Measurements from ENCODE around the gene GNGT1.
"Not testable (repeated sequence)": the region's sequence is repeated elsewhere in the genome, so short reads cannot be mapped to it uniquely, and the experiment has no call there.

GNGT1 gene

DNA sequence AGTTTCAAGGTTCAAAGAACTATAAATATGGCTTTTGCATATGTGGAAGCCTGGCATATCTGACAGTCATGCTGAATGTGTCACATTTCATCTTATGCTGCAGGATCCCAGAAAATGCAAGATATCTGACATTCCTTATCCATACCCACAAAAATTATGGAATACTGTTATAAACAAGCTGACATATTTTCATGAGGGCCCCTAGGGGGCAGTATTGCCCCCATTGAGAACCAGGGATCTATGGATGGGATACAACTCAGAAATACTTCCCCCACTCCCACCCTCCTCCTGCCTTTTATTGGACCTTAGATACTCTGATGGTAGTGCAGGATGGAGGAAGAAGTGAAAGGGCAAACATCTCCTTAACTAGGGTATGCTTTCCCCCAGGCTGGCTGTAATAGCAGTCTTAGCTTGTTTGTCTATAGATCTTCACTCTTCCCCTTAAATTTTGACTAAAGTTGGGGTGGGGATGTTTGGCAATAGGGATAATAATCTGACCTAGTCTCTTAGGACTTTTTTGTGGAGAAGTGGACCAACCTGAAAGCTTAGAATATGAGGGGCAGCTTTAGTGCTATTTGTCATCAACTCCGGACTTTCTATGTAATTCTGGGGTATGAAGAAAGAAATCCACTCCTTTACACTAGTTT is 3.5 kb upstream of the GNGT1 start:
- DNase-seq (ENCODE audit: low read depth in 2 of 2) = no peak

DNA sequence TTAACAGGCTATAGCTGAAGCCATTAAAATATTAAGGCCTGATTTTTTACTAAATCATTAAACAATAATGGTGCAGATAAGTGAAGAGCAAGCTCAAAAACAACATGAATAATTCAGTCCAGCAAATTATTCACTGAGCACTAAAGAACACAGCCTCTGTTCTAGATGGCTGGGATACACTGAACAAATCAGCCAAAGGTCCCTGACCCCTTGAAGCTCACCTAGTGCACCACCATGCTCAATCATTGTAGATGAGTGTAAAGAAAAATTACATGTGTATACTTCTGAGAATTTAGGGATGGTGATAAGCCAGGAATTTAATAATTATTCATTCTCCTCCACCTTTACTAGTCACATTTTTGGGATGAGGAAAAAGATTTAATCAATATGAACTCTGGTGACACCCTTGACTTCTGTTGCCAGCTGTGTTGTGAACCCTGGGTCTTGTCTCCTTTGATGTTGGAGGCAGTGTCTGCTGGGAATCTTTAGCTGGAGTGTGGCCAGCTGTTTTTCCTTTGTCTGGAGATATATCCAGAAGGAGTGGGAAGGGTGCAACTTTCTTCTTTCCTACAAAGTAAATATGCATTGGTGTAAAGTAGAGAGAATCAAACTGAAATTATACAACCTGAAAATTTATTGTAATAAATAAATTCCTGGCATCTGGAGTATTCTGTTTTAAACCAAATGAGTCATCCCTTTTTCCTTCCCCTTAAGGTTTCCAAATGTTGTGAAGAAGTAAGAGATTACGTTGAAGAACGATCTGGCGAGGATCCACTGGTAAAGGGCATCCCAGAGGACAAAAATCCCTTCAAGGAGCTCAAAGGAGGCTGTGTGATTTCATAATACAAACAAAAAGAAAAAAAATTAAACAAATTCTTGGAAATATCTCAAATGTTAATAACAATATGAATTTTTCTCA is 4.0 kb downstream of the GNGT1 start:
- DNase-seq (ENCODE audit: low read depth in 2 of 2) = no peak

DNA sequence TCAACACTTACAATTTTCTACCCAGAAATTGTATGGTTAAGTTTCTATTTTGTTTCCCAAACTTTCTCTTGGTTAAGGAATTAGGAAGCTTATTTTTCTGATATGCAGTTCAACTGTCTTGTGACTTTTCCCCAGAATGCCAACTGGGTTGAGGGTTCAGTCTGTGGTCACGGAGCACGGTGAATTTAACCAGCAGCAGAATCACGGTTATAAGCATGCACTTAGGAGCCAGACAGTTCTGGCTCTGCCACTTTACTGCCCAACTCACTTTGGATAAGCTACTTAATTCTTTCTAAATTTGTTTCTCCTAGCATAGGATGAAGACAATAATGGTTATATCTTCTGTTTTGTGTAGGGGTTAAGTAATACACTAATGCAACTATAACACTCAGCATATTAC is 4.9 kb downstream of the GNGT1 start:
- not testable (repeated sequence) for DNase-seq (ENCODE audit: low read depth in 2 of 2)

DNA sequence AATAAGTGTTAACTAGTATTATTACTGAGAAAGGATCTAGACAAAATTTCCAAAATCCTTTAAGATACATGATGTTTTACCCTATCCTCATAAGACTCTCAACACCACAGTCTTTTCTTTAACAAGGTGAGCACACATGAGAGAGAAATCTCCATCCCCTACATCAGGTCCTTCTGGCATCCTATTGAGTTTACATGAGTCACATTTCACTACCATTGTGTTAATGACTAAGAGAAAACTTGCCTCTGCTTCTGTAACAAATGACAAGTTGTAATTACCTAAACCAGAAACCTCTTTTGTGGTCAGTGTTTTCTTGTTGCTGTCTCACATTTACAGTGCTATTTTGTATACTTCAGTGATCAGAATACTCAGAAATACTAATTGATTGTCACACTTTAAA is 5.3 kb downstream of the GNGT1 start:
- not testable (repeated sequence) for DNase-seq (ENCODE audit: low read depth in 2 of 2)

DNA sequence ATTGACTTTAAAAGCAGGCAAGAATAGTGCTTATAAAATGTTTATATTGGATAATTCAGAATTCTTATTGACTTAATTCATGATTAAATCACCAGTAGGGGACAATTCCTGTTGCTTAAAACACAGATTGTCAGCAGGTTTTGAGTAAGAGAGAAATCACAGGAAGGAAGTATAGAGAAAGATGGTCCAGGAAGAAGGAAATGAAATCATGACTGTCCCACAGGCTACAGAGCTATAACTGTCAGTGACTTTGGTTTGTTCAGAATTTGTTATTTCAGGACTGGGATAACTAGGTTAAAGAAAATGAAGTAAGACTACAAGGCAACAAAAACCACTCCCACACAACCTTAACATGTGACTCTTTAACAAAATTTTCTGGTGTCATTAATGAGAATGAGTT is 6.8 kb downstream of the GNGT1 start:
- no peak for DNase-seq (ENCODE audit: low read depth in 2 of 2)

DNA sequence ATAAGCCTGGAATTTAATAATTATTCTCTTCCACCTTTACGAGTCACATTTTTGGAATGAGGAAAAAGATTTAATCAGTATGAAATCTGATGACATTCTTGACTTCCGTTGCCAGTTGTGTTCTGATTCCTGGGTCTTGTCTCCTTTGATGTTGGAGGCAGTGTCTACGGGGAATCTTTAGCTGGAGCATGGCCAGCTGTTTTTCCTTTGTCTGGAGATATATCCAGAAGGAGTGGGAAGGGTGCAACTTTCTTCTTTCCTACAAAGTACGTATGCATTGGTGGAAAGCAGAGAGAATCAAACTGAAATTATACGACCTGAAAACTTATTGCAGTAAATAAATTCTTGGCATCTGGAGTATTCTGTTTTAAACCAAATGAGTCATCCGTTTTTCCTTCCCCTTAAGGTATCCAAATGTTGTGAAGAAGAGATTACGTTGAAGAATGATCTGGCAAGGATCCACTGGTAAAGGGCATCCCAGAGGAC is 8.3 kb downstream of the GNGT1 start:
- DNase-seq (ENCODE audit: low read depth in 2 of 2) = no peak

DNA sequence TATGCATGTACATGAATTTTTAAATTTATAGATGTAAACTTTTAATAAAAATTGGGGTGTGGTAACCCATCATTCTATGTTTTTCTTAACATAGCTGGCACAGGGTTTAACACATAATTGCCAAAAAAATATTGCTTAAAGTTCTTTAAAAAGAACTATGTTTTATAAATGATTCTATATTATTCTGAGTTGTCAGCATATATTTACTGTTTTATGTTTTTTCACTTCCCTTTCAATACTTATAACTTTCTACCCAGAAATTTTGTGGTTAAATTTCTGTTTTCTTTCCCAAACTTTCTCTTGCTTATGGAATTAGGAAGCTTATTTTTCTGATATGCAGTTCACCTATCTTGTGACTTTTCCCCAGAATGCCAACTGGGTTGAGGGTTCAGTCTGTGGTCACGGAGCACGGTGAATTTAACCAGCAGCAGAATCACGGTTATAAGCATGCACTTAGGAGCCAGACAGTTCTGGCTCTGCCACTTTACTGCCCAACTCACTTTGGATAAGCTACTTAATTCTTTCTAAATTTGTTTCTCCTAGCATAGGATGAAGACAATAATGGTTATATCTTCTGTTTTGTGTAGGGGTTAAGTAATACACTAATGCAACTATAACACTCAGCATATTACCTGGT is 9.0 kb downstream of the GNGT1 start:
- not testable (repeated sequence) for DNase-seq (ENCODE audit: low read depth in 2 of 2)

DNA sequence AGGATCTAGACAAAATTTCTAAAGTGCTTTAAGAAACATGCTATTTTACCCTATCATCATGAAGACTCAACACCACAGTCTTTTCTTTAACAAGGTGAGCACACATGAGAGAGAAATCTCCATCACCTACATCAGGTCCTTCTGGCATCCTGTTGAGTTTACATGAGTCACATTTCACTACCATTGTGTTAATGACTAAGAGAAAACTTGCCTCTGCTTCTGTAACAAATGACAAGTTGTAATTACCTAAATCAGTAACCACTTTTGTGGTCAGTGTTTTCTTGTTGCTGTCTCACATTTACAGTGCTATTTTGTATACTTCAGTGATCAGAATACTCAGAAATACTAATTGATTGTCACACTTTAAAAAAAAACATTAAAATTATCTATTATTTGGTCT is 9.5 kb downstream of the GNGT1 start:
- not testable (repeated sequence) for DNase-seq (ENCODE audit: low read depth in 2 of 2)

DNA sequence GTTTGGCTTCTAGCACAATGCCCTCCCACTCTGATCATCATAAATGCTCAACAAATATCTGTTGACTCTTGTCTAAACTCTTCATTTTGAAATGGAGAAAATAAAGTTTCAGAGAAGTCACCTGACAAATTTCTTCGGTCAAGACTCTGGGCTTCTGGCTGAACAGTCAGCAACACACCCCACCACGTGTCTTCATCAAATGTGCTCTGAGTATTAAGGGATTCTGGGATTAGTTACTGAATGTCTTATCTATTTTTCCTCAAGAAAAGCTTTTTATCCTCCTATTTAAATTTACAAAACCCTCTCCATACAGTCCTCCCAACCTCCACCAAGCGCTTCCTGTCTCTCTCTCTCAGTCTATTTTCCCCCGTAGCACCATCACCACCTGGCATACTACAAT is 9.9 kb downstream of the GNGT1 start:
- not testable (repeated sequence) for DNase-seq (ENCODE audit: low read depth in 2 of 2)

DNA sequence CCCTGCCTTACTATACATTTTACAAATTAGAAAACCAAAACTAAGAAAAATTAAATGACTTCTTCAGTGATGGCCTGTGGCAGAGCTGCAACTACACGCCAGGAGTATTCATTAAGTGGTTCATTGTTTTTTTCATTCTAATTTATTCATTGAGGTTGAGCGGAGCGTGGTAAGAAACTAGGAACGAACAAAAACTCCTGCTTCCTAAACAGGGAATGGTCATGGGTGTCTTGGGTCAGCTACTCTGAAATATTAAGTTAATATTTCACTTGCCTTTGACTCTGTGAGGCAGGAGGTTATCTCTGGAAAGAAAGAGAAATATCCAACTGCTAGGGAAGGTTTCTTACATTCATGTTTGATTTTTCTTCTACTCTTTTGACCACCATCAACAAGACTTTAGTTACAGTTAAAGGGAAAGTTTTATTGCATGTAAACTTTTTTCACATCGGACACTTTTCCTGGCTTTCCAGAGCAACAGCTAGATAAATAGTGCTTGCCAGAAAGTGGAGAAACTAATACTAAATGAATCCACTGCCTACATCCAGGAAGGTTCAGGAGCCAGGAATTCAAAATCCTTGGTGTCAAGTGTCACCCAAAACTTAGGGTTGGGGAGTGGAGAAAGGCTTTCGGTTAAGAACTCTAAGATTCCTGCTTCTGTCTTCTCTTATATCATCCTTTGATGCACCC is 14.3 kb downstream of the GNGT1 start:
- DNase-seq (ENCODE audit: low read depth in 2 of 2) = no peak

DNA sequence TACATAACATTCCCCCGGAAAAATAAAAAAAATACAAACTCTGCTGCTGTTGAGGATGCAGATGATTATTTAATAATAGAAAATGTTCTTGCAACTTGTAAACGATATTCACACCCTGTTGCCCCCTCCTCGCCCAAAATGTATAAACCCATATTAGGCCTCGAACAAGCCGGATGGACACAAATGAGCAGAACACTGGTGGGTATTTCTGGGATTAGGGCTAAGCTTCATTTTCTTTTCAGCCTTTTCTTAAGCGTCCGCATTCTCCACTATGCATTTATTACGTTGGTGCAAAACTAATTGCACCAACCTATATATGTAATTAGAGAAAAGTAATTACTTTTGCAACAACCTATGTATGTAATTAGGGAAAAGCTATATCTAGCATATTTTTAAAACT is 14.8 kb downstream of the GNGT1 start:
- no peak for DNase-seq (ENCODE audit: low read depth in 2 of 2)

DNA sequence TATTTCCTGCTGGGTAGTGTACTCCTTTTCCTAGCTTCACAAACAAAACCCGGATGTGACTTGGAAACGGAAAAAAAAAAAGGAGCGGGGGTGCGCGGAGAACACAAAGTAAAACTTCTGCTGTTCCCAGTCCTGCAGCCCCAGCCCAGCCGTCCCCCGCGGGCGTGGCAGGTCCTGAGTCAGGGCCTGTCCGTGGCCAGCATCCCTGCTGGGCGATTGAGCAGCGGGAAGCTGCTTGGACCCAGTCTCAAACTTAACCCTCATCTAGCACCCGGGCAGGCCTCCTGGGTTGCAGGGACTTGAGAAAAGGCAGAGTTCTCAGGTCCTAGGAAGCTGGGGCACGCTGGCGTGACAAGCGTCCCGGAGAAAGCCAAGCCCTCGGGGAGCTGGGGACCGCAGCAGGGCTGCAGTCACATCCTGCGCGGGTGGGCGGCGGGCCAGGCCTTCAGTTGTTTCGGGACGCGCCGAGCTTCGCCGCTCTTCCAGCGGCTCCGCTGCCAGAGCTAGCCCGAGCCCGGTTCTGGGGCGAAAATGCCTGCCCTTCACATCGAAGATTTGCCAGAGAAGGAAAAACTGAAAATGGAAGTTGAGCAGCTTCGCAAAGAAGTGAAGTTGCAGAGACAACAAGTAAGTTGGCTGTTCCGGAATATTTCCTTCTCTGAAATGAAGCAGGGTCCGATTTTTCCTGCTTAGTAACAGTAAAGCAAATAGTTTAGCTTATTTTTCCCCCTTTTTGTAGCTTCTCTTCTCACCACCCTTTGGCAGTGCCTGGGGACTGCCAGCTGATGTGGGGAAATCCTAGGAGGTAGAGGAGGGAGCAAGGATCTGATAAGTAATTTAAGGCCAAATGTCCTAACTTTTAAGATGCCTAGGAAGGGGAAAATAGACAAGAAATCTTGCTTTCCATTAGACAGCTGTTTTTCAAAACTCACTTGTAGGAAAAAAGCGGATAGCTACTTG is 15.5 kb downstream of the GNGT1 start, which contains the start of gene GNG11:
TSS of gene GNG11 (plus strand) at position 129 of the 960 bp plus-strand sequence. CDS start at position 532, 403 bp downstream.
- DNase-seq (ENCODE audit: low read depth in 2 of 2) = no peak

DNA sequence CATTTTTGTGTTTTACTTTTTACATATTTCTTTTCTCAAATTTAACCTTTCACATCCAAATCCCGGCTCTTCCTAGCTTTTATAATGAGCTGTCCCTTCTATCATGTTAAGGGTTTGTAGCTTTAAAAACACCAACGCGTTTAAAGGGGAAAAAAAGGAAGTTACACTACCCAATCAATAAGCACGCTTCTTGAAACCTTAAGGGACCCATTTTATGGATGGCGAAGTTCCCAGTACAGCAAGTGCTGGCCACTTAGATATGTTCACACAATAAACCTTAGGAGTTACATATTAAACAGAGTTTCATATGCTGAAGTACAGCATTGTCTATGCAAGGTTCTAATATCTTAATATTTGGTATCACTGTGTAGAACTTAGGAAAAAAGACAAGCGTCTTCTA is 16.9 kb downstream of the GNGT1 start:
- no peak for DNase-seq (ENCODE audit: low read depth in 2 of 2)

DNA sequence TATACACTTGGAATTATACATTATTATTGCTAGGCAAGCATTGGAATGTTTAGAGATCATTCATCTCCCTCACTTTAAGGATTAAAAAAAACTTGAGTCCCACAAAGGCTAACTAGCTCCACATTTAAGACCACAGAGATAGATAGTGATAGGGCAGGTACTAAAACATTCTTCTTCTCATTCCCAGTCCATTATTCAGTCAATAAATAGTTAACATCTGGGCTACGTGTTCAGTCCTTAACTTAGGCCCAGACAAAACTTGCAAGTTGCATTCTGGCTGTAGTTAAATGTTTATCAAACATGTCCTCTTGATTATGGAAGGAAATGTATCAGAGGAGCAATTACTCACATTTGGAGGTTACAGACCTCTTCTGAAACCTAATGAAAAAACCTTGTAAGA is 17.6 kb downstream of the GNGT1 start:
- no peak for DNase-seq (ENCODE audit: low read depth in 2 of 2)

DNA sequence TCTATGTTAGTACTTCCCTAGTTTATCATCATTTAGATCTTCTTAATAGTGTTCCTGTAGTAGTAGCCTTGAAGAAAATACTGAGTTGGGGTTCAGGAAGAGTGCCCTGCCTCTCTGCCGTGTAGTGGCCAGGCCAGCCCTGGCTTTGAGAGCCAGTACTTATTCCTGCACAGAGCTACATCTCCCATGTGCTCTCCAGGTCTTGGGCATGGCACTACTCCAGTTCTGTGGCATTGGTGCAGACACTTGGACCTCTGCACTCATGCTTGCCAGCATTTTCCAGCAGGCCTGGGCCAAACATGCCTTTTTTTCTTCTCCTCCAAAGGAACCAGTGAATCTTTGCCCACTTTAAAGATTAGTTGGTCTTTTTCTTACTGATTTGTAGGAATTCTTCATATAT is 20.4 kb downstream of the GNGT1 start:
- no peak for DNase-seq (ENCODE audit: low read depth in 2 of 2)

DNA sequence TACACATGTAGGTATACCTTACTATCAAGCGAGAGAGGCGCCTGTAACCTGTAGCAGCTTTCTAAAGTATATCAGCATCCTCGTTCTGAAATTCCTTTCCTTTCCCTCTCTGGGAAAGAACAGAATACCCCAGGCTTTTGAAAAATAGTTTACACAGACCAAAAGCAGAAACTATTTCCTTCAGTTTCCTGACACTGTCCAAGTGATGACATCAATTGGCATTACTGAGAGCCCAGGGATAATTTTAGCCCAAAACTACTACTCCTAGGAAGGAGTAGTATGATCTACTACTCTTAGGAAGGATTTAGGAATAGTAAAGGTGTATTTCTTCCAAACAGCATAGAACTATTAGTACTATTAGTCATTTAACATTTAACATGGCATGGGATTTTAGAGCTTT is 21.2 kb downstream of the GNGT1 start:
- DNase-seq (ENCODE audit: low read depth in 2 of 2) = no peak

DNA sequence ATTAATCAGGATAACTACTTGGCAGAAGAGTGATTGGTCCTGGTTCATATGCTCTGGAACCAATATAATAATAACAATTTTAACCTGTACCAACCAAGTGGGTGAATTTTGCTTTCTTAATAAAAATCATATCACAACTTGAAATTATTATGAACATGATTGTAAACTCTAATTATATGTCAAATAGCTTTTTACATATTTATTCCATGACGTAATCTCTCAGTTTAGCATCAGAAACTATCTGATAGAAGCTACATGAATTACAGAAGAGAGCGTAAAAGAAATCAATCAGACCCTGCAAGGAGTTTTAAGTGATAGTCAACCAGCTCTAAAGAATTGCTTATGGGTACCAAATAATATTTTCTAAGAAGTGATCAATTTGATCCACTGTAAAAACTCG is 25.3 kb downstream of the GNGT1 start:
- no peak for DNase-seq (ENCODE audit: low read depth in 2 of 2)

DNA sequence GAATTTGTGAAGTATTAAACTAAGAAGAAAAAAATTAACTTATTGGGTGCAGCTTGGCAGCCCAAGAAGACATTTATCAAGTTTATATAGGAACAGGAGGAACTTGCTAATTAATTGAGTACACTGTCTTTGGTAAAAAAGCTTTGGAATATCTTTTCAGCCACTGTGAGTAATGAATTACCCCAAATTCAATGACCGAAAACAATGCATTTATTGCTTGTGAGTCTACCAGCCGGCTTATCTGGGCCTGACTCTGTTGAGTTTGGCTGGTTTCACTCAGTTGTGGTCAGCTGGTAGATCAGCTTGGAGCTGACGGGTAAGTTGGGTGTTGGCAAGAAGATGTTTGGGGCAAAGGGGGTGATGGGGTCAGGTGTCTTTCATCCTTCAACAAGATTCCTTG is 26.8 kb downstream of the GNGT1 start:
- DNase-seq (ENCODE audit: low read depth in 2 of 2) = no peak

DNA sequence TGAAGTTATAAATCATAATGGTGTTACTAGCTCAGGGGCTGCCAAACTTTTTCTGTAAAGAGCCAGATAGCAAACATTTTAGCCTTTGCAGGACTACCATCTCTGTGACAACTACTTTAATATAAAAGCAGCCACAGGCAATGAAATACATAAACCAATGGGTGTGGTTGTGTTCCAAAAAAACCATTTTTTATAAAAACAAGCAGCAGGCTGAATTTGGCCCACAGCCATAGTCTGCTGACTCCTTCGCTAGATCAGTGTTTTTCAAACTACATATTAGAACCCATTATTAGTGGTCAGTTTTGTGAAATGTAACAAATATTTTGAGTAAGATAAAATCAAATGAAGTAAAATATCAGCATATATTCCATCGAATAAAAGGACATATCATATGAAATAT is 28.7 kb downstream of the GNGT1 start:
- no peak for DNase-seq (ENCODE audit: low read depth in 2 of 2)

DNA sequence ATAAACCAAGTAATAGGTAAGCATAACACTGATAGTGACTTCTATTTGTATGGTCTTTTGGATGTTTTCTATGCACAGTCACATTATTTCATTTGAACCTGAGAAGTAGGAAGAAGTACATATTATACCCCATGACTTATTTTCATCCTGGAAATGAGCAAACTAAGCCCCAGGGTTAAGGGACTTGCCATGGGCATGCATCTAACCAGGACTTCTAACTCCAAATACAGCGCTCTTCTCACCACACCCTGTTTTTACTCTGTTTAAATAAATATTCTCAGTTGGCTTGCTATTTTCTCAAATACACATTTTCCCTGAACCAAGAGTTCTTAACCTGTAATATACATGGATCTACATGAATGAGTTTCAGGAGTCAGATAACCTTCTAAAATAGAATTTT is 31.5 kb downstream of the GNGT1 start:
- no peak for DNase-seq (ENCODE audit: low read depth in 2 of 2)

DNA sequence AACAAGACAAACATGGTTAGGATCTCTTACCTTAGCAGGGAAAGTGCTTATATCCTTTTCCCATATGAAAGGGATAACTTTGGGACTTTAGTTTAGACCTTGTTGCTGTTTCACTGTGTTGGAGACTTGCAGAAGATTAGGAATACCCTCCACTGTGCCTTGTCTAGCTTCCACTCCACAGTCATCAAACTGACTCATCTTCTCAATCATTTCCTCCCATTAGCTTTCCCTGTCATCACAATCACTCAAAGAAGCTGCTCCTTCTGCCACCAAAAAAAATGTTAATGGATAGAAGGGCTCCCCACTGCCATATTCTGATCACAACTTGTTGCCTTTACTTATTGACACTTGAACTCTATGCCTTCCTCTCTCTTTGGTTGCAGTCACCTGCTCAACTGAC is 31.9 kb downstream of the GNGT1 start:
- no peak for DNase-seq (ENCODE audit: low read depth in 2 of 2)
